Endothelial cell of hepatic sinusoid (primary cell): ENCODE data around the gene TAF9.
"Not testable (repeated sequence)": the region's sequence is repeated elsewhere in the genome, so short reads cannot be mapped to it uniquely, and the experiment has no call there.

Source experiments
- in situ Hi-C: cut with HindIII; loops from 2 replicates; pipeline ENCODE4 v1.10.0; 2017; ENCODE audit warnings: low sequenced_read_pairs

TAF9 gene, protein sequence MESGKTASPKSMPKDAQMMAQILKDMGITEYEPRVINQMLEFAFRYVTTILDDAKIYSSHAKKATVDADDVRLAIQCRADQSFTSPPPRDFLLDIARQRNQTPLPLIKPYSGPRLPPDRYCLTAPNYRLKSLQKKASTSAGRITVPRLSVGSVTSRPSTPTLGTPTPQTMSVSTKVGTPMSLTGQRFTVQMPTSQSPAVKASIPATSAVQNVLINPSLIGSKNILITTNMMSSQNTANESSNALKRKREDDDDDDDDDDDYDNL

DNA sequence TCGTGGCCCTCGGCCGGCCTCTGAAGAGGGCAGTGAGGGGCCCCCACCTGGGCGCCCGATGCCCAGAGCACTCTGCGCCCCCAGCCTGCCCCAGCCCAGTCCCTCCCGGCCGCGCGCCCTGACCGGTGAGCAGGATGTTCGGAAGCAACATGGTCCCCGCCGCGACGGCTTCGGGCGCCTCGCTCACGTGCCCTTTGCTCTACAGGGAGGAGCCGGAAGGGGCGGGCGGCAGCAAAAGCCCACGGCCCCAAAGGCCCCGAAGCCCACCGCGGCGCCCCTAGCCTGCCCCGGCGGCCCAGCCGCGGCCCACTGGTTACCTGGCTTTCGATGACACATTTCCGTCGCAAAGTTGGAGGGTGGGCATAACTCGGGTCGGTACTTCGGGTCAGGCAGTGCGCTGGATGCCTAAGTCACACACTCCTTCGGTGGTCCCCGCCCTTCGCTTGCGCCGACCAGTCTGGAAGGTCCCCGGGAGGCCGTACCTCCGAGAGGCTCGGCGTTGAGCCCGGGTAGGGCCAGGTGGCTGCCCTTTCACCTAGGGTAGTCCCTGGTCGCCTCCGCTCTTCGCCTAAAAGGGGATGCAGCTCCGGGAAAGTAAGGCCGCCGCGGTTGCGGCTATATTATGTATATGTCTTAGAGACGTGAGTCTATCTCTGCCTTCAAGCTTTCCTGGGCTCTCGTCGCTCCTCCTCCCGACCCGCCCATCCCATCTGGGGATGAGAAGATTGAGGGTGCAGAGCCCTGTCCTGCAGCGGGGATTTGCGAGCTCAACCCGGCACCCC lies at the start of gene TAF9, which contains the start of the genes AK6 and RAD17:
Gene TAF9 (minus strand): TSS at position 181 of the 782 bp plus-strand sequence. CDS start 3,783 bp downstream, outside the sequence.
Gene AK6 (minus strand): TSS at position 181 of the 782 bp plus-strand sequence. CDS start 30 bp downstream, at position 151.
Gene RAD17 (plus strand): TSS at position 479 of the 782 bp plus-strand sequence. CDS start 2,391 bp downstream, outside the sequence.
- in situ Hi-C loops: no loop called here

DNA sequence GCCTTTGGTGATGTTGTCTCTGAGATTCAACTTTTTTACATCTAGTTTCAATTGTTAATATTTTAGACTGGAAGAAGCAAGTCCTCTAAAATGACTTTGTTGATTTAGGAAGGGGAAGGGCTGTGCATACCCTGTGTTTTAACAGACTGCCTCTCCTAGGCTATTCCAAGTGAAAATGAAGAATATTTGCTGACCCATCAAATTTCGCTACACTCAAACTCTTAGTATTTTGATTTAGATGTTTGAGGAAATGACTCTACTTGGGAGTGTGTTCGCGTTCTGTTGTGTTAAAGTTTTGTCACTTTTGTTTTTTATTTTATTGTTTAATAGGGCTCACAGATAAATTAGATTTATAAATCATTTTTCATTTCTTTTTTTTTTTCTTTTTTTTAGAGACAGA lies 49.2 kb upstream of the TAF9 start:
- in situ Hi-C loops: no loop called here

DNA sequence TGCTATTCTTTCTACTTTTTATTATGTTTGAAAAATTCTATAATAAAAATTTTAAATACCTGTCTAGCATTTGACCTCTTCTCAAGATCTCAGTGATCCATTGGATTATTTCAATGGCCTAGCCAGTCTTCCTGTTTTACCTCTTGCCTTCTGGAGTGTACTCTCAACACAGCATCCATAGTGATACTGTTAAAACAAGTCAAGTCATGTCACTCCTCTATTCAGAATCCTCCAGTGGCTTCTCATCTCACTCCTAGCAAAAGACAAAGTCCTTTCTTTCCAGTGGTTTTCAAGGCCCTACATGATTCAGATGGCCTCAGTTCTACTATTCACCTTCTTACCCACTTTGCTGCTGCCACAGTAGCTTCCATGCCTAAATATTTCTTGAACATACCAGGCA lies 47.4 kb upstream of the TAF9 start:
- in situ Hi-C loops: no loop called here

DNA sequence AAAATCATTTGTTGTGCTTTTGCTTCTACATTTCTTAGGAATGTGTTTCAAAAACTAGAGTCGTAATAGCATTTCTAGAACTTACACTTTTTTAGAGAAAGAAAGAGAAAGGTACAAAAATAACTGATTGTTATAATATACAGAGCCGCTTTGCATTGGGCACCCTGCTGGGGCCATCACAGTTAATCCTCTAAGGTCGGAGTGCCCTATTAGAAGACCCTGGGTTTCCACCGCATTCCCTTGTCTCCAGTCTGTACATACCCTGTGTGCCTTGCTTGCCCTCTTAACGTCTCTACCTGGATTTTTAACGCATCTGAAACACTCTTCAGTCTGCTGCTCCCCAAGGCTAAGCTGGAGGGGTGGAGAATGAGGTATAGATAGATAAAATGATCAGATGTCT lies 46.9 kb upstream of the TAF9 start:
- in situ Hi-C loops: no loop called here

DNA sequence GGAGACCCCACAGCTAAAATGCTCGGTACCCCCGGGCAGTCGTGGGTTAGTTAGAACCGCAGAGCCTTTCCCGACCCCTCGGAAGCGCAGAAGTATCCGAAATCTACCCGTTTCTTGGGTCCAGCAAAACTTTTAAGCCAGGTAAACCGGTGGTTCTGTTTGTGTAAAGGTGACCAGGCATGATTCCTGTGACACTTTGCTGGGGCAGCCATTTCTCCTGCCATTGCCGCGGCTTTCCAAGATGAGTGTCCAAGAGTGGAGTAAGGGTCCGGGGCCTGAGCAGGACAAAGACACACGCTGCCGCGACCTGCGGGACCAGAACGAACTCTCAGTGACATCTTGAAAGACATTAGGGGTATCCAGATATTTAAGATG lies 46.3 kb upstream of the TAF9 start:
- in situ Hi-C loops: no loop called here

DNA sequence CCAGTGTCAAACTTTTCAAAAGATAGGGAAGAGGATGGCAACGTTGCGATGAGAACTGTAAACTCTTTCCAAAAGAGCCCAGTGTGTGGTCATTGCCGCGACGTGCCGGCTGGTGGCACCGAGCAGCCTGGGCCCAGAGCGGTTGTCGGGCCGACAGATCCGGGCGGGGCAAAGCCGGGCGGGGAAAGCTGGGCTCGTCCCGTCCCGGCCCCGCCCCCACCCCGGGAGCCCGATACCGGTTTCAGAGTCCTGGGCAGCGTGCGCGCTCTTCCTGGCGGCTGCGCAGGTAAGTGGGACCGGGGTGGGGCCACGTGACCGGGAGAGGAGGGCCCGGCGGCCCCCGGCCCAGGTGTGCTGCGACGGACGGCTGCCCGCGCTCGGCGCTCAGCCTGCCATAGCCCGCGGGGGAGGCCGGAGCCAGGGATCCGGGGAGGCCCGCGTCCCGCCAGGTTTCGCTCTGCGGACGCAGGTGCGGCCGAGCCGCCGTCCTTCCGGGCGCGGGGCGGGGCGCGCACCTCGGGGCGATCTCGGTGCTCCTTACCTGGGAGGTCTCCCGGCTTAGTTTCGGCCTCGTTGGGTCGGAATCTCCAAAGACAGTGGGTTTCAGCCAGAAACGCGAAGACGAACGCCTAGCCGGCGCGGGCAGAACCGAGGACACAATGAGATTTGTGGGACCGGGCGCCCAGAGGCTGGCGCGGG lies 45.7 kb upstream of the TAF9 start, which contains the start of gene MARVELD2:
Gene MARVELD2 (plus strand): TSS at position 232 of the 699 bp plus-strand sequence. CDS start 4,270 bp downstream, outside the sequence.
- in situ Hi-C loops: no loop called here

DNA sequence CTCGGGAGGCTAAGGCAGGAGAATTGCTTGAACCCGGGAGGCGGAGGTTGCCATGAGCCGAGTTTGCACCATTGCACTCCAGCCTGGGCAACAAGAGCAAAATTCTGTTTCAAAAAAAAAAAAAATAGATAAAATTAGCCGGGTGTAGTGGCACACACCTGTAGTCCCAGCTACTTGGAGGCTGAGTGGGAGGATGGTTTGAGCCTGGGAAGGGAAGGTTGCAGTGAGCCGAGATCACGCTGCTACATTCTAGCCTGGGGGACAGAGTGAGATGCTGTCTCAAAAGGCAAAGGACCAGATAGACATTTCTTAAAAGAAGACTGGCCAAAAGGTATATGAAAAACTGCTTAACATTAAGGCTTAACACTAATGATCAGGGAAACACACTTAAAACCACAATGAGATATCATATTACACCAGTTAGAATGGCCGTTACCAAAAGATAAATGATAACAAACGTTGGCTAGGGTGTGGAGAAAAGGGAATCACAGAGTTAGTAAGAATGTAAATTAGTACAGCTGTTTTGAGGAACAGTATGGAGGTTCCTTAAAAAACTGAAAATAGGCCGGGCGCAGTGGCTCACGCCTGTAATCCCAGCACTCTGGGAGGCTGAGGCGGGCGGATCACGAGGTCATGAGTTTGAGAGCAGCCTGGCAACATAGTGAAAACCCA lies 35.5 kb upstream of the TAF9 start:
- in situ Hi-C loops: no loop called here

DNA sequence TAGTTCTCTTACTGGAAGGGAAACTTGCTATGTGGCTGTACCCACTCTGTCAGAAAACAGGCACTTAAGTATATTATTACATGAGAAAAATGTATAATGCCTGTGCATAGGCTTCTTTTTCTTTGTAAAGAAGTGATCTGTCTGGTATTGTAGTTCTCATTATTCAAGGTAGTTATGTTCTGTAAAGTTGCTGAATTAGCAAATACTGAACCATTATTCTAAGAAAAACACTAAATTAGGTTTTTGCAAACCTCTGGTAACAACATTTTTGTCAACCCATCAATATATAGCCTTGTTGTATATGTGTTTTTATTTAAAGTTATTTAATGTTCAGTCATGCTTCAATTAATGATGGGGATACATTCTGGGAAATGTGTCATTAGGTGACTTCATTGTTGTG lies 9.1 kb upstream of the TAF9 start:
- in situ Hi-C loops: loop anchor here (5.0 kb wide), 1 partner anchor 86 kb away; no protein-coding TSS in a partner anchor

DNA sequence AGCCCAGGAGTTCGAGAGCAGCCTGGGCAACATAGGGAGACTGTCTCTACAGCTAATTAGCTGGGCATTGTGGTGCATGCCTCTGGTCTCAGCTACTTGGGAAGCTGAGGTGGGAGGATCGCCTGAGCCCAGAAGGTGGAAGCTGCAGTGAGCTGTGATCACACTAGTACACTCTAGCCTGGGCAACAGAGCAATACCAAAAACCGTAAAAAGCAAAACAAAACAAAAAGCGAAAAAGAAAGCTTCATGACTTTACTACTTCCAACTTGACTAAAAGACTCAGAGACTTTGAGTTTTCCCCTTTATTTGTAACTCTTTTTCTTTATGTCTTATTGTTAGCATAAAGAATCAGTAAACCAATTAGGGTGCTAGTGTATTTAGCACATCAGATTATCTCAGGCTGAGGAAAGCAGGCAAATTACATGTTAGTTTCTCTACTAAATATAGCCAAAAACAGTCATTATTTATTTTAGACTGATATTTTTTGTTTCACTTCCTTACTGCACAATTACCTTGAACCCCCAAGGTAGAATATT lies 5.7 kb upstream of the TAF9 start:
- in situ Hi-C loops: loop anchor here (5.0 kb wide), 1 partner anchor 83 kb away; no protein-coding TSS in a partner anchor

DNA sequence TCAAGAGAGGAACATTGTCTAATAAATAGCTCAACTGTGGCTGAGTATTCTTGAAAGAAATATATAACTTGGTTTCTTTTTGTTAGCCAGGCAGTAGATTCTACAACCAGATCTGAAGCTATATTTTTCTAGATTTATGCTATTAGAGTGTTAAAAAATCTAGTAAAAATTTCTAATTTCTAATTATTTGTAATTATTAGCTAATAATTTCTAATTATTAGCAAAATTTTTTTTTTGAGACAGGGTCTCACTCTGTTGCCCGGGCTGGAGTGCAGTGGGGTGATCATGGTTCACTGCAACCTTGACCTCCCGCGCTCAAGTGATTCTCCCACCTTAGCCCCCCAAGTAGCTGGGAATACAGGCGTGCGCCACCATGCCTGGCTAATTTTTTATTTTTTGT lies 3.1 kb upstream of the TAF9 start:
- in situ Hi-C loops: no loop called here

DNA sequence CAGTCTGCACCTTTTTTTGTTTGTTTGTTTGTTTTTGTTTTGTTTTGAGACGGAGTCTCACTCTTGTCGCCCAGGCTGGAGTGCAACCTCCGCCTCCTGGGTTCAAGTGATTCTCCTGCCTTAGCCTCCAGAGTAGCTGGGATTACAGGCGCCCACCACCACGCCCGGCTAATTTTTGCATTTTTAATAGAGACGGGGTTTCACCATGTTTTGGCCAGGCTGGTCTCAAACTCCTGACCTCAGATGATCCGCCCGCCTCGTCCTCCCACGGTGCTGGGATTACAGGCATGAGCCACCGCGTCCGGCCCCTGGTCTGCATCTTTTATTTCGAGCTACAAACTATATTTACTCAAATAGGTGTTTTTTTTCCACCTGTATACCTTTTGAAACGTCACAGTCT lies 1.0 kb upstream of the TAF9 start:
- in situ Hi-C loops: not testable (repeated sequence)

DNA sequence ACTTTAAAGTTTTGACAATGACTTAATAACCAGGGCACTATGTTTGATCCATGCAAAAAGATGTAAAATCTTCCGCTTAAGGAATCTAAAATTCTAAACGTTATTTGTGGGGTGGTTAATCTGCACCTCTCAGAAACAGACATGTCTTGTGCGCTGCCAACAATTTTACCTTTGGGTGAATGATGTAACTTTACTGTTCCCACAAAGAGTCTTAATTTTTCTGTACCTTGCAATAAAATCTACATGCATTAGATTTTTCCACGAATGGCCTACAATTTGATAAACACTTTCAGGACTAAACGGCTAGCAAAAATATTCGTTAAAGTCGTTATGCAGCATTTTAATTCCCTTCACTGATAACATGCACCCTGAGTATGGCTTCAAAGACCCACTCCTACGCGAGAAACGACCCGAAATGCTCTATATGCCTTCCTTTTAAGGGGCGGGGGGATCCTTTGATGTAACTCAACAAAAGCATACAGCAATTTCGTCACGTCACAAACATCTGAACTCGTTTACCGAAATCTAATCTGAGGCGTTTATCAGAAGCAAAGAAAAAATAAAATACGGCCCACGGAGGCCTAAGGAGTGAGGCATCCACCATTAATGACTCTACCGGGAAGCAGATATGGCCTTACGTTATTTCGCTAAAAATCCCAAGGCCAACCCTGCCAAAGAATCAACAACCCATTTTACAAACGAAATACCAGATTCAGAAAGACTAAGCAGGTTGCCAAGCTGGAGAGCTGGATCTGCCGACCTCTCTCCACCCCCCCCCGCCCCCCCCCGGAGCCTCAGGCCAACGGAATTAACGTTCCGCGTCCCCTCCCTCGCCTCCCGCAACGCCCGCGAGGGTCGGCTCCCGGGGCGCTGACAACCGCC lies 621 bp downstream of the TAF9 start:
- in situ Hi-C loops: no loop called here

DNA sequence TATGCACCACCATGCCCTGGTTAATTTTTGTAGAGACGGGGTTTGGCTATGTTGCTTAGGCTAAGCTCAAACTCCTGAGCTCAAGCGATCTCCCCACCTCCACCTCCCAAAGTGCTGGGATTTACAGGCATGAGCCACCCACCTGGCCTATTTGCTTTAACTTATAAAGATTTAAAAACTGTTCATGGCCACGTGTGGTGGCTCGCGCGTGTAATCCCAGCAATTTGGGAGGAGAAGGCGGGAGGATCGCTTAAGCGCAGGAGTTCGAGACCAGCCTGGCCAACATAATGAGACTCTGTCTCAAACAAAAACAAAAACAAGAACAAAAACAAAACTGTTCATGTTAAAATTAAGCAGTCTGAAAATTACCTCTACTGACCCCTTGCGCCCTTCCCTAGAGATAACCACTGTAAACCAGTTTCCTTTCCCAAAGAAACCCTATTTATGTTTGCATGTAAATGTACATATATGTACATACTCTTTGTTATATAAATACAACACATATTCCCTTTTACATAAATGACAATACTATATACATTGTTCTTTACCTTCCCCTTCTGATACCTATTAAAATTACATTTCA lies 1.5 kb downstream of the TAF9 start:
- in situ Hi-C loops: no loop called here

DNA sequence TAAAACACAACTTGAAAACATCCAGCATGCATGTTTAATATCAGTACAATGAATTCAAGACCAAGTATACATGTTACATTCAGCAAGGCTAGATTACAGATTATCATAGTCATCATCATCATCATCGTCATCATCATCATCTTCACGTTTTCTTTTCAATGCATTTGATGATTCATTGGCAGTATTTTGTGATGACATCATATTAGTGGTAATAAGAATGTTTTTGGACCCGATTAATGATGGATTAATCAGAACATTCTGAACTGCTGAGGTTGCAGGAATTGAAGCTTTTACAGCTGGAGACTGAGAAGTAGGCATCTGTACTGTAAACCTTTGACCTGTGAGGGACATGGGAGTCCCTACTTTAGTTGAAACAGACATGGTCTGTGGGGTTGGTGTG lies 4.5 kb downstream of the TAF9 start:
- in situ Hi-C loops: no loop called here

DNA sequence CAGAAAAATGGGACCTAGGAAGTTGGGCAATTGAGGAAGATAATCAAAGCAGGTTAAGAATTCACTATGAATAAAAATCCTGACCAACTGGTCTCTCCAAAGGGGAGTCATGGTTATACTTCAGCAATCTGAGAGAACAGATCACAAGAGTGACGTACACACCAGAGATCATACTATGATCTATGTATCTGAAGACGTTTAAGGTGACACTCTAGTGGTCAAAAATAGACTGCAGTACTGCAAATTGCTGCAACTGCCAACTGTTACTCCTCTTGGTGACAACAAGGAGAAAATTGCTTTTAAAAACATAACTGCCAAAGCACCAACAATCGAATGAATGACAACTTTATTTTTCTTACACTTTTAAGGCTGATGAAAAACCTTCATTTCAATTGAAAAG lies 4.9 kb downstream of the TAF9 start:
- in situ Hi-C loops: no loop called here

DNA sequence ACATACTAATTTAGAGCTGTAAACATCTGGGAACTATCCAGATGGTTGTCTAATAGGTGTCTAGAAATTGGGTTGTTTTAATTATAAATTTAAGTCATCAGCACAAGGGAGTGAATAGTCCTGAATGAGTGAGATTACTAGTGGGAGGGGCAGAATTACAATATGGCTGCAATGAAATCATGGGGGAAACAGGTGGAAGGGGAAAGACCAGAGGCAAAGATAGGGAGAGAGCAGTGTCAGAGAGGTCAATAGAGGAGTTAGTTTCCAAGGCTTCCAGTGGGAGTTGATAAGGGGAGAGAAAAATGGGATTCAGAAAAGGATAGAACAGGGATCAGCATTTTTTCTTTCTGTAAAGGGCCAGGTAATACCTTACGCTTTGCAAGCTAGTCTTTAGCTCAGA lies 8.9 kb downstream of the TAF9 start:
- in situ Hi-C loops: no loop called here

DNA sequence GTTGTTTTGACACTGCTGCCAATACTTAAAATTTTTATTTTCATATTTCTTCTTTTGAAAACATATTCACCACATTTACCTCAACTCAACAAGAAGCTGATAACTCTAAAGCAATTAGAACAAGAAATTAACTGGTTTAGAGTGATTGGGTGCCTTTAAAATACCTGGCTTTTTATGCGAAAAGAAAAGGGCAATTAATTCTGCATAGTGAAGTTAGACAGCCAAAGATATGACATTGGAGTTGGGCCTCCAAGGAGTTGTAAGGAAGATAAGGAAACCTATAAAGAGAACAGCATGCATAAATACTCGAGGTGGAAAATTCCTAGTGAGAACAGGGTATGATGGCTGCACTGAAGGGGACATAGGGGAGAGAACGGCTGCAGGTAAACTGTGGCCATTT lies 9.6 kb downstream of the TAF9 start:
- in situ Hi-C loops: loop anchor here (10.0 kb wide), 1 partner anchor 225 kb away; no protein-coding TSS in a partner anchor

DNA sequence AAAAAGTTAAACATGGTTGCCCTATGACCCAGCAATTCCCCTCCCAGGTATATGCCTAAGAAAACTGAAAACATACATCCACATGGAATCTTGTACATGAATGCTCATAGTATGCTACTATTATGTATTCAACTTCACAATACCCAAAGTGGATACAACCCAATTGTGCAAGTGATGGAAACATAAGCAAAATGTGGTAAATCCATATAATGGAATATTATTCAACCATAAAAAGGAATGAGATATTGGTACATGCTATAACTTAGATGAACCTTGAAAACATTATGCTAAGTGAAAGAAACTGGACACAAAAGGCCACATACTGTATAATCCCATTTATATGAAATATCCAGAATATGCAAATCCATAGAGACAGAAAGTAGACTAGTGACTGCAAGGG lies 18.7 kb downstream of the TAF9 start:
- in situ Hi-C loops: loop anchor here (5.0 to 10.0 kb wide), 2 partner anchors 58 to 216 kb away; no protein-coding TSS in a partner anchor

DNA sequence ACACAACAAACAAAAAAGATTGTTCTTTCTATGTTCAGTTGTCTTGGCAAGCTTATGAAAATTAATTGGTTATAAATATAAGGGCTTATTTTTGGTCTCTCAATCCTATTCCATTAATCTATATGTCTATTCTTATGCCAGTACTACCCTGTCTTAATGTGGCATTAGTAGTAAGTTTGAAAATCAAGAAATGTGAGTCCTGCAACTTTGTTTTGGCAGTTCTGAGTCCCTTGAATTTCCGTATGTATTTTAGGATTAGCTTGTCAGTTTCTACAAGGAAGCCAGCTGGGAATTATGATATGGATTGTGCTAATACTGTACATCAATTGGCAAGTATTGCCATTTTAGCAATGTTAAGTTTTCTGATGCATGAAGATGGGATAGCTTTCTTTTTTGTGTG lies 26.2 kb downstream of the TAF9 start:
- in situ Hi-C loops: no loop called here
